ENCODE data around the gene SPINT1.

DNA sequence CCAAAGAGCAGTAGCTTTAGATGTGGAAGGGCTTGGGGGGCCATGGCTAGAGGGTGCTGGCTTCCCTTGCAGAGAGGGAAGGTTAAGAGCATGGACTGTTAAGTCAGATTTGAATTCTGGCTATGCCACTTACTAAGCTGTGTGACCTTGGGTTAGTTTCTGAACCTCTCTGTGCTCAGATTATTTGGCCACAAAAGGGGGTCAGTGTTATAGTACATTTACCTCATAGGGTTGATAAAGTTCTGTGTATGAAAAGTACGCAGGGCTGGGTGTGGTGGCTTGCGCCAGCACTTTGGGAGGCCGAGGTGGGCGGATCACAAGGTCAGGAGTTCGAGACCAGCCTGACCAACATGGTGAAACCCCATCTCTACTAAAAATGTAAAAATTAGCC, 57.2 kb downstream of the SPINT1 start:
- TF ChIP-seq, protein P1, sequence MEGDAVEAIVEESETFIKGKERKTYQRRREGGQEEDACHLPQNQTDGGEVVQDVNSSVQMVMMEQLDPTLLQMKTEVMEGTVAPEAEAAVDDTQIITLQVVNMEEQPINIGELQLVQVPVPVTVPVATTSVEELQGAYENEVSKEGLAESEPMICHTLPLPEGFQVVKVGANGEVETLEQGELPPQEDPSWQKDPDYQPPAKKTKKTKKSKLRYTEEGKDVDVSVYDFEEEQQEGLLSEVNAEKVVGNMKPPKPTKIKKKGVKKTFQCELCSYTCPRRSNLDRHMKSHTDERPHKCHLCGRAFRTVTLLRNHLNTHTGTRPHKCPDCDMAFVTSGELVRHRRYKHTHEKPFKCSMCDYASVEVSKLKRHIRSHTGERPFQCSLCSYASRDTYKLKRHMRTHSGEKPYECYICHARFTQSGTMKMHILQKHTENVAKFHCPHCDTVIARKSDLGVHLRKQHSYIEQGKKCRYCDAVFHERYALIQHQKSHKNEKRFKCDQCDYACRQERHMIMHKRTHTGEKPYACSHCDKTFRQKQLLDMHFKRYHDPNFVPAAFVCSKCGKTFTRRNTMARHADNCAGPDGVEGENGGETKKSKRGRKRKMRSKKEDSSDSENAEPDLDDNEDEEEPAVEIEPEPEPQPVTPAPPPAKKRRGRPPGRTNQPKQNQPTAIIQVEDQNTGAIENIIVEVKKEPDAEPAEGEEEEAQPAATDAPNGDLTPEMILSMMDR (IDR thresholded peaks at IDR 0.05) = no peak
- TF ChIP-seq EZH2 (IDR thresholded peaks at IDR 0.05; ENCODE audit: borderline replicate concordance, insufficient read depth, low read depth, low read length, poor library complexity, severe bottlenecking) = no peak
